ENCODE measurements around the gene TVP23A.
"Not testable (repeated sequence)": the region's sequence is repeated elsewhere in the genome, so short reads cannot be mapped to it uniquely, and the experiment has no call there.

TVP23A gene

DNA sequence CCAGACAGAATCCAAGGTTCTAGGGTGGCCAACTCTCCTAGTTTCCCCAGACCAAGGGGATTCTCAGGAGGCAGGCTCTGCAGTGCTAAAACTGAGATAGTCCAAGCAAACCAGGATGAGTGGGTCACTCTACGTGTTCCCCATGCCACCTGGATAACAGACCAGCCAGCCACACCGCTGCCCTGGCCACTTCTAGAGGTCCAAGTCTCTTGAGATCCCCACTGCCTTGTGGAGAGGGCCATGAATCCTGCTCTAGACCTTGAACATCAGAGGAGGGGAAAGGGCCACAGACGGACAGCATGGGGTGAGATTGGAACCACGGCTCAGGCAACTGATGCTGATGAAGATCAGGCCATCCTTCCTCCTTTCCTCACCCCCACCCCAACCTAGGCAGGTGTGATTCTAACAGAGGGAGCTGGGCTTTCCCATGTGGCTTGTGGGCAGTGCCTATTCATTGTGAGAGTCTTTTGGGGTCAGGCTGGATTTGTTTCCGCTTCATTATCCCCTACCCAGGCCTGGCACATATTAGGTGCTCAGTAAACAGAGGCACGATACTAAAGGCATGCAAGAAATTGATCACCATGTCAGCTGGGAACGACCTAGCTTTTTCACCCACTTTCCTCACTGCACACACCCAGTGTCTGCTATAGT is 16.8 kb upstream of the TVP23A start:
- DNase-seq: no peak

DNA sequence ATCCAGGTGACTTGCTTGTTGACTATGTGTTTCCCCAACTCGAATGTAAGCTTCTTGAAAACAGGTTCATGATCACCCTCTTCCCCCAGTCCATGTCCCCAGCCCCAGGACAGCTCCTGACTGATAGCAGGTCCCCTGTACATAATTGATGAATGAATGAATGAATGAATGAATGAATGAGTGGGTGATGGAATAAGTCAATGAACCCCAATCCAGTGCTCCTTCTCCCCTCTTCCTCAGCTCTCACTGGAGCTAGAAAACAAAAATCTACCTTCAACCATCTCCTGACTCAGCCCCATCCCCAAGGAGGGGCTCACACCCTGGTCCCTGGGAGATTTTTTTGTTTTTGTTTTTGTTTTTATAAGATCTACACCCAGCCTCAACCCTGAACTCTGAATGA is 16.2 kb upstream of the TVP23A start:
- no peak for DNase-seq

GRCh38 chr16:10834130-10834529 is 15.5 kb upstream of the TVP23A start:
- no peak for DNase-seq

- DNase-seq: no peak
These were observed 14.7 kb upstream of the TVP23A start for GRCh38 chr16:10833271-10833670.

DNA sequence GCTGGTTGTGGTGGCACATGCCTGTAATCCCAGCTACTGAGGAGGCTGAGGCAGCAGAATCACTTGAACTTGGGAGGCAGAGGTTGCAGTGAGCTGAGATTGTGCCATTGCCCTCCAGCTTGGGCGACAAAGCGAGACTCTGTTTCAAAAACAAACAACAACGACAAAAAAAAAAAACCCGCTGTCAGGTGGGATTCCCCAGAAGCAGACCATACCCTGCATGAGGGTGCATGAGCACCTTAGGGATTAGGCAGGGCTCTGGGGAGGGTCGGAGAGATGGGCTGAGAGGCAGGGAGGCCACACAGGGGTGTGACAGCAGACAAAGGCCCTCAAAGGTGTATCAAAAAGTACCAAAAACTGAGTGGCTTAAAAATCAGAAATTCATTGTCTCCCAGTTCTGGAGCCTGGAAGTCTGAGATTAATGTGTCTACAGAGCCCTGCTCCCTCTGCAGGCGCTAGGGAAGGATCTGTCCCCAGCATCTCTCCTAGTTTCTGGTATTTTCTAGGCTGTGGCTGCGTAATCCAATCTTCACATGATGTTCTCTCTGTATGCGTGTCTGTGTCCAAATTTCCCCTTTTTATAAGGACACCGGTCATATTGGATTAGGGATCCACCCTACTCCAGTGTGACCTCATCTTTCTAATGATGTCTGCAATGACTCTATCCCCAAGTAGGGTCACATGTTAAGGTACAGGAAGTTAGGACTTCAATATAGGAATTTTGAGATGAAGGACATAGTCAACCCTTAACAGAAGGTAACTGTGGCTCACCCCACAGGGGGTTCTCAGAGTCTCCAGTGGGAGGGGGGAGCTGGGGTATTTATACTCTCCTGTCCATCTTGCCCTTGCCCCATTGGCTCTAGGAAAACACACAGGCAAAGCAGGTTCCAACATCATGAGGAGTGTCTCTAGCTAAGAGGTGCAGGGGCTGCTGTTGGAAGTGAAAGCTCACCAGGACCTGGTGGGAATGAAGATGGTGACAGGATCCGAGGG is 13.6 kb upstream of the TVP23A start:
- DNase-seq: no peak

DNA sequence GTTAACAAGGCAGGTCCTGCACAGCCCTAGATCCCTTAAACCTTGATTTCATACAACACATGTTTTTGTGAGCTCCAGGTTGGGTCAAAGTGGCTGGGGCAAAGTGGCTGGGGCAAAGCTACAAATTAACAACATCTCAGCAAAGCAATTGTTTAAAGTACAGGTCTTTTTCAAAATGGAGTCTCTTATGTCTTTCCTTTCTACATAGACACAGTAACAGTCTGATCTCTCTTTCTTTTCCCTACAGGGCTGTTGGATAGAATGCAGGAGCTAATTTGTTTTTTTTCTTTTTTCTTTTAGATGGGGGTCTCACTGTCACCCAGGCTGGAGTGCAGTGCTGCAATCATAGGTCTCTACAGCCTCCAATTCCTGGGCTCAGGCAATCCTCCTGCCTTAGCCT is 11.6 kb upstream of the TVP23A start:
- not testable (repeated sequence) for DNase-seq

DNA sequence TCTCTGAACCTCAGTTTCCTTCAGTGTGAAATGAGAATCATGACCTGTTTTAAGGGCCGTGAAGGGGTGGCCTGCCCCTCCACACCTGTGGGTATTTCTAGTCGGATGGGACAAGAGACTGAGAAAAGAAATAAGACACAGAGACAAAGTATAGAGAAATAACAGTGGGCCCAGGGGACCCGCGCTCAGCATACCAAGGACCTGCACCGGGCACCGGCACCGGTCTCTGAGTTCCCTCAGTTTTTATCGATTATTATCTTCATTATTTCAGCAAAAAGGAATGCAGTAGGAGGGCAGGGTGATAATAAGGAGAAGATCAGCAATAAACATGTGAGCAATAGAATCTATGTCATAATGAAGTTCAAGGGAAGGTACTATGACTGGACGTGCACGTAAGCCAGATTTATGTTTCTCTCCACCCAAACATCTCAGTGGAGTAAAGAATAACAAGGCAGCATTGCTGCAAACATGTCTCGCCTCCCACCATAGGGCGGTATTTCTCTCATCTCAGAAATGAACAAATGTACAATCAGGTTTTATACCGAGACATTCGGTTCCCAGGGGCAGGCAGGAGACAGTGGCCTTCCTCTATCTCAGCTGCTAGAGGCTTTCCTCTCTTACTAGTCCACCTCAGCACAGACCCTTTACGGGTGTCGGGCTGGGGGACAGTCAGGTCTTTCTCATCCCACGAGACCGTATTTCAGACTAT is 10.9 kb upstream of the TVP23A start:
- DNase-seq: not testable (repeated sequence)

- no peak for DNase-seq
These were observed 10.3 kb upstream of the TVP23A start for GRCh38 chr16:10828851-10829366.

DNA sequence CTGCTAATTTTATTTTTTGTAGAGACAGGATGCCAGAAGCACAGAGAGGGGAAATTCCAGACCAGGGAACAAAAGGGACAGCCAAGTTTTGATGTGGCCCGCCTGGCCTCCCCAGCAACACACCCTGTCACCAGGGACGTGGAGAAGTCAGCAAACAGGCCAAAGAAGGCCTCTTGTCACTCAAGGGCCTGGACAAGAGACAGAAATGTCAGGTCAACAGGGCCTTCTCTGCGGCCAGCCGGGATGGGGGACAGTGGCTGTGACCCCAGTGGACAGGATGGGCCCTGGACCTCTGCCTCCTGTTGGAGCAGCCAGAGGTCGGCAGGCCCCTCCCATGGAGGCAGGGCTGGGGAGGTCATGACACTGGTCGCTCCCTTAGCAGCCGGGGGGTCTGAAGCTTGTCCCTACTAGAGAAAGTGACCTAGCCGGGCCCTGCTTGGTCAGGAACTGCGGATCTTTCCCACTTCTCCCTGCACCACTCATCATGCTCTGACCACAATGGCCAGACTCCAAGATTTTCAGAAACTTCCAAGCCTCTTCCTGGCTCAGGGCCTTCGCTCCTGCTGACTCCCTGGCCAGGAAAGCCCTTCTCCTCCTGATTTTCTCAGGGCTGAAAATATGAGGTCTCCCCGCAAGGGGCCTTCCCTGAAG is 9.2 kb upstream of the TVP23A start:
- DNase-seq: no peak

DNA sequence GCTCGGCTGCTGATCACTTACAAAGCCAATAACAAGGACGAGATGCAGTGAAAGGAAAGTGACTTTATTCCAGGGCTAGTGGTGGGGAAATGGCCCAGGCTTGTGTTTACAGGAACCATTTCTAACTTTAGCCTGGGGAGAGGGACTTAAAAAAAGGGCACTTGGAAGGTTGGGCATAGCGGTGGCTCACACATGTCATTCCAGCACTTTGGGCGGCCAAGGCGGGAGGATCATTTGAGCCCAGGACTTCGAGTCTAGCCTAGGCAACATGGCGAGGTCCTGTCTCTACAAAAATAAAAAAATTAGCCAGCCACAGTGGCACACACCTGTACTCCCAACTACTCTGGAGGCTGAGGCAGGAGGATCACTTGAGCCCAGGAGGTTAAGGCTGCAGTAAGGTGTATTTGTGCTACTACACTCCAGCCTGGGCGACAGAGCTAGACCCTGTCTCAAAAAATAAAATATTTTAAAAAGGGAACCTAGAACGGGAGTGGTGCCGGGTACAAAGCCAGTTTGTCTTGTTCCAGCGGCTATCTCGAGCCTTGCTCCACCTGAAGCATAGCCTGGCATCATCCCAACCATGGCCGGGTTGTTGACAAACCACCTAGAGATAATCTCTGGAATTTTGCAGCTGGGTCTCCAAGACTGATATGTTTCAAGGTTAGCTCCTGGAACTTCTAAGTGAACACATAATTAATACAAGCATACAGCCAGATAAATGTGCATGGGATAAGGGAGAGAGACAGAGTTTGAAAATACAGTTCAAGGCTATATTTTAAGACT is 5.7 kb upstream of the TVP23A start:
- DNase-seq: no peak

DNA sequence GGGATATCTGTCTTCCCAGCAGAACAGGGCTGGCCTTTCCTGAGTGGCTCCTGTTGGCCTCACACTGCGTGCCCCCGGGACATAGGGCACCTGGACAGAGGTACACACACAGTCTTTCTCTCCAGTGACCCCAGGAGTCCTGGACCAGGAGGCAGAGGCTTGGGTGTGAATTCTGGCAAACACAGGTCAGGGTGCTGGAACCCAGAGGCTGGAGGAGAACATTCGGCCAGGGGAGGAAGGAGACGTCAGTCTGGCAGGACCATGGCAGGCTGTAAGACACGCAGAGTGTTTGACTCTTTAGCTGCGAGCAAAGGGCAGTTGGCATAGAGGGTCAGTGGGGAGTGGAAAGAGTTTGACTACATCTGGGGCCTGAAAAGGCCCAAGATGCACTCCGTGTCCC is 4.1 kb upstream of the TVP23A start:
- DNase-seq: no peak

DNA sequence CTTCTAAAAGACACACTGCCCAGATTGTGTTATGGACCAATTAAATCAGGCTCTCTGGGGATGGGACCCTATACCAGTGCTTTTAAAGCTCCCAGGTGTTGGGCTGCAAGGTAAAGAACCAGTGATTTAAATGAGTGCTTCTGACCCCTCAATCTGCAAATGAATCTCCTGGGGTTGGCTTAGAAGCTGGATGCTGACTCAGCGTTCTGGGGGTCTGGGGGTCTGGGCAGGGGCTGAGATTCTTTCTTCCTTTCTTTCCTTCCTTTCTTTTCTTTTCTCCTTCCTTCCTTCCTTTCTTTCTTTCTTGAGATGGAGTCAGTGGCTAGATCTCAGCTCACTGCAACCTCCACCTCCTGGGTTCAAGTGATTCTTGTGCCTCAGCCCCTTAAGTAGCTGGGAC is 2.0 kb upstream of the TVP23A start:
- no peak for DNase-seq

DNA sequence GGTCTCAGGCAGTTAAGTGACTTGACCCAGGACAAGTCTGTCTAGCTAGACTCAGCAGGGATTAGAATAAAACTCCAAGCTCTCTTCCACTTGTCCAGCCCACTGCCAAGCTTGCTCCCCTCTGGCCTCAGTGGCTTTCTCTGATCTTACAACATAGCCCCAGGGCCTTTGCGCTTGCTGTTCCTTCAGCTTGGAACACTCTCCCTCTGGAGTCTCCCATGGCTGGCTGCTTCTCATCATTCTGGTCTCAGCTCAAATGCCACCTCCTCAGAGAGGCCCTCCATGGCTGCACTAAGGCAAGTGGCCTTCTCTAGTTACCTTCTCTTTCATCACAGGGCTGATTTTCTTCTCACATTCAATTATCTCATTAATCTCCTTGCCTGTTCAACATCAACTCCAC is 1.1 kb downstream of the TVP23A start:
- DNase-seq: no peak

DNA sequence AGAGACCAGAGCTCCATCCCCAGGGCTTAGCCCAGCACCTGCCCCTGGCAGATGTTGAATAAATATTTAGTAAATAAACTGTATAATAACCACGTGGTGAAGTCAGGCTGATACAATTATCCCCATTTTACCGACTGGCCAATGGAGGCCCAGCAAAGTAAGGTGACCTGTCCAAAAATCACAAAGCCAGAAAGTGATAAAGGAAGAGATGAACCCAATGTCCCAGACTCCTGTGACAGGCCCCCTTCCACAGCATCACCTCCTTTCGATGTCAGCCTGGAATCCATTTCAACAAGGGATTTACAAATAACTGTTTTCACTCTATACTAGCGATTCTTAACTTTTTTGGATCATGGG is 5.5 kb downstream of the TVP23A start:
- no peak for DNase-seq

GRCh38 chr16:10812312-10813098 is 6.1 kb downstream of the TVP23A start:
- DNase-seq: no peak

- DNase-seq: no peak
These were observed 8.9 kb downstream of the TVP23A start for GRCh38 chr16:10809706-10810105.

GRCh38 chr16:10808850-10809249 is 9.7 kb downstream of the TVP23A start:
- no peak for DNase-seq

DNA sequence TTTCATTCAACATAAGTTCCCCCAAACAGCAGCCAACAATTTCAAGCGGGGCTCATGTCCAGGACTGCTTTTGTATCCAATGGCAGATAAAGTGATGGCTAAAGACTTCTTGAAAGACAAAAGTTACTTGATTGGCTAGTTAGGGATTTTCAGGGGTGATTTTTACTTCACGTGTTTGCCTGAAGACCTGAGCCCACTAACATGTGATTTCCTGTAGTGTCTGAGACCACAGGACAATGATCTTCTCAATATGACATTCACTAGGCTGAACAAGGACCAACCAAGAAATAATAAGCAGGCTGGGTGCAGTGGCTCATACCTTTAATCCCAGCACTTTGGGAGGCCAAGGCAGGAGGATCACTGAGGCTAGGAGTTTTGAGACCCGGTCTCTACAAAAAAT is 10.4 kb downstream of the TVP23A start:
- no peak for DNase-seq

- DNase-seq: no peak
These were observed 11.9 kb downstream of the TVP23A start for GRCh38 chr16:10806698-10807097.

- no peak for DNase-seq
These were observed 13.3 kb downstream of the TVP23A start for GRCh38 chr16:10805334-10805733.

DNA sequence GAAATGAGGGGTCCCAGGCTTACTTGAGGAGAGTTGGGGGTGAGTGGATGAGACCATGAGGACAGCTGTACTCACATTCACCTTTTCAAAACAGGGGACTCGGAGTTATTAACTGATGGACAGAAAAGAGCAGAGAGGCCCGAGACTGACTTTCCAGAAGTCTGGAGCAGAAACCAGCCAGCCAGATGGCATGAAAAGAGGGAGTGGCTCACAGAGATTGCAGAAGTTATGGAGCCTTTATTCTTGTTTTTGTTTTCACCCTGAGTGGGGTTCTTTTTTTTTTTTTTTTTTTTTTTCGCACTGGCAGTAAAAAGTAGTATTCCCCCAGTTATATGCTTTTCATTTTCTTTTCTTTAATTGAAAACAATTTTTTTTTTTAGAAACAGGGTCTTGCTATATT is 18.9 kb downstream of the TVP23A start:
- DNase-seq: no peak
